ENCODE measurements around the gene SPOP.
A peak's percentile ranks its signal among the peaks of the same experiment; 100 is the strongest.

SPOP gene

DNA sequence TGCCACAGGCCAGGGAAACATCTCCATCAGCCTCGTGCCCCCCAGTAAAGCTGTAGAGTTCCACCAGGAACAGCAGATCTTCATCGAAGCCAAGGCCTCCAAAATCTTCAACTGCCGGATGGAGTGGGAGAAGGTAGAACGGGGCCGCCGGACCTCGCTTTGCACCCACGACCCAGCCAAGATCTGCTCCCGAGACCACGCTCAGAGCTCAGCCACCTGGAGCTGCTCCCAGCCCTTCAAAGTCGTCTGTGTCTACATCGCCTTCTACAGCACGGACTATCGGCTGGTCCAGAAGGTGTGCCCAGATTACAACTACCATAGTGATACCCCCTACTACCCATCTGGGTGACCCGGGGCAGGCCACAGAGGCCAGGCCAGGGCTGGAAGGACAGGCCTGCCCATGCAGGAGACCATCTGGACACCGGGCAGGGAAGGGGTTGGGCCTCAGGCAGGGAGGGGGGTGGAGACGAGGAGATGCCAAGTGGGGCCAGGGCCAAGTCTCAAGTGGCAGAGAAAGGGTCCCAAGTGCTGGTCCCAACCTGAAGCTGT is 98.9 kb downstream of the SPOP start:
- Histone ChIP-seq H3K4me3 (ENCODE audit: low read depth, low read length) (no peak overlapping the region), H3K9me3 (ENCODE audit: severe bottlenecking) (no peaks in the 10 kb centered on the region), H3K36me3 (no peaks in the 10 kb centered on the region; the same call in 1 of the 2 replicates), H3K27me3 (ENCODE audit: insufficient read depth, low read depth, severe bottlenecking) (peaks cover 5% of the 10 kb centered on the region), H3K27ac (no peak overlapping the region)
- DNase-seq = no peak
- TF ChIP-seq, protein P1, sequence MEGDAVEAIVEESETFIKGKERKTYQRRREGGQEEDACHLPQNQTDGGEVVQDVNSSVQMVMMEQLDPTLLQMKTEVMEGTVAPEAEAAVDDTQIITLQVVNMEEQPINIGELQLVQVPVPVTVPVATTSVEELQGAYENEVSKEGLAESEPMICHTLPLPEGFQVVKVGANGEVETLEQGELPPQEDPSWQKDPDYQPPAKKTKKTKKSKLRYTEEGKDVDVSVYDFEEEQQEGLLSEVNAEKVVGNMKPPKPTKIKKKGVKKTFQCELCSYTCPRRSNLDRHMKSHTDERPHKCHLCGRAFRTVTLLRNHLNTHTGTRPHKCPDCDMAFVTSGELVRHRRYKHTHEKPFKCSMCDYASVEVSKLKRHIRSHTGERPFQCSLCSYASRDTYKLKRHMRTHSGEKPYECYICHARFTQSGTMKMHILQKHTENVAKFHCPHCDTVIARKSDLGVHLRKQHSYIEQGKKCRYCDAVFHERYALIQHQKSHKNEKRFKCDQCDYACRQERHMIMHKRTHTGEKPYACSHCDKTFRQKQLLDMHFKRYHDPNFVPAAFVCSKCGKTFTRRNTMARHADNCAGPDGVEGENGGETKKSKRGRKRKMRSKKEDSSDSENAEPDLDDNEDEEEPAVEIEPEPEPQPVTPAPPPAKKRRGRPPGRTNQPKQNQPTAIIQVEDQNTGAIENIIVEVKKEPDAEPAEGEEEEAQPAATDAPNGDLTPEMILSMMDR (IDR thresholded peaks at IDR 0.05; ENCODE audit: low read depth, low read length) = no peak

DNA sequence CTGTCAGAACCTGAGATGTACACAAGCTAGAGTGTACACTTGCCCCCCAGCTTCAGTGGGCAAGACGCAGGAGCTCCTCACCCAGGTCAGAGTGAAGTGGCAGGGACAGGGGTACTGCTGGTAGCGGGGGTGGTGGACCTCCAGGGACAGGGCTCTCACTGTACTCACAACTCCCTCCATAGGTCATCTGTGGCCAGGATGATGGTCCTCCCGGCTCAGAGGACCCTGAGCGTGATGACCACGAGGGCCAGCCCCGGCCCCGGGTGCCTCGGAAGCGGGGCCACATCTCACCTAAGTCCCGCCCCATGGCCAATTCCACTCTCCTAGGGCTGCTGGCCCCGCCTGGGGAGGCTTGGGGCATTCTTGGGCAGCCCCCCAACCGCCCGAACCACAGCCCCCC is 99.5 kb downstream of the SPOP start:
- peaks cover 5% of the 10 kb centered on the region for H3K27me3 ChIP-seq (ENCODE audit: insufficient read depth, low read depth, severe bottlenecking)
- DNase-seq = no peak
- no peak overlapping the region for H3K27ac ChIP-seq
- no peaks in the 10 kb centered on the region; the same call in 1 of the 2 replicates for H3K36me3 ChIP-seq
- no peak overlapping the region for H3K4me3 ChIP-seq (ENCODE audit: low read depth, low read length)
- H3K9me3 ChIP-seq (ENCODE audit: severe bottlenecking) = no peaks in the 10 kb centered on the region
- TF ChIP-seq, protein P1 (IDR thresholded peaks at IDR 0.05; ENCODE audit: low read depth, low read length) = no peak

DNA sequence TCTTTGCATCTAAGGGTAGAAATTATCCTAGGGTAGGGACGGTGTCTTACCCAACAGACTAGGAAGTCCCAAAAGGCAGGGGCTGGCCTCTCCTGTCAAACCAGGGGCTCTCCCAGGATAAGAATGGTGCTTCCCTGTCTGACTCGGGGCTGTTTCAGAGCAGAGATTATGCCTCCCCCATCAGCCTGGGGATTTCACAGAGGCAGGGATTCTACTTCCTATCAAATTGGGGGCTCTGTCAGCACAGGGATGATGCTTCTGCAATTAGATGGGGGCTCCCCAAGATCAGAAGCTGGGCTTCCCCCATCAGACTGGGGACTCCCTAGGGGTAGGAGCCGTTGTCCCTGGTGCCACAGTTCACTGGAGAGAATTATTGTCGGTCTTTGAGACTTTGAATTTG is 99.9 kb downstream of the SPOP start:
- no peak for DNase-seq
- H3K4me3 ChIP-seq (ENCODE audit: low read depth, low read length) = no peak overlapping the region
- no peaks in the 10 kb centered on the region for H3K9me3 ChIP-seq (ENCODE audit: severe bottlenecking)
- H3K27me3 ChIP-seq (ENCODE audit: insufficient read depth, low read depth, severe bottlenecking) = peaks cover 5% of the 10 kb centered on the region
- H3K27ac ChIP-seq = no peak overlapping the region
- TF ChIP-seq, protein P1 (IDR thresholded peaks at IDR 0.05; ENCODE audit: low read depth, low read length) = no peak
- H3K36me3 ChIP-seq = no peaks in the 10 kb centered on the region; the same call in 1 of the 2 replicates

DNA sequence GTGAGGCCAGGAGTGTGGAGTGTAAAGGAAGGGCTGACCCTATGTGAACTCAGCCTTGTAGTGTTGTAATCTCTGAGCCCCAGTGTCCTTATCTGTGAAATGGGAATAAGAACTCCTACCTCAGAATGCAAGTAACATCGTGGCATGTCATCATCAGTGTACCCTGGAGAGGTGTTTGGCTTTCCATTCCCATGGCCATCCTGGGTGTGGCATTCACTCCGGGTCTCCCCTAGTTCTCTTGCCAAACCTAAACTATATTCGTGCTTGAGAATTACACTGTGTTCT is 100.3 kb downstream of the SPOP start:
- TF ChIP-seq, protein P1 (IDR thresholded peaks at IDR 0.05; ENCODE audit: low read depth, low read length) = no peak
- H3K27ac ChIP-seq = no peak overlapping the region
- DNase-seq = no peak
- H3K9me3 ChIP-seq (ENCODE audit: severe bottlenecking) = no peaks in the 10 kb centered on the region
- H3K4me3 ChIP-seq (ENCODE audit: low read depth, low read length) = no peak overlapping the region
- peaks cover 5% of the 10 kb centered on the region for H3K27me3 ChIP-seq (ENCODE audit: insufficient read depth, low read depth, severe bottlenecking)
- no peaks in the 10 kb centered on the region; the same call in 1 of the 2 replicates for H3K36me3 ChIP-seq

GRCh38 chr17:49576917-49577649 is 100.8 kb downstream of the SPOP start:
- no peak for DNase-seq
- no peak overlapping the region for H3K27ac ChIP-seq
- peaks cover 5% of the 10 kb centered on the region for H3K27me3 ChIP-seq (ENCODE audit: insufficient read depth, low read depth, severe bottlenecking)
- peak overlapping the region; percentile 71 for H3K4me3 ChIP-seq (ENCODE audit: low read depth, low read length)
- TF ChIP-seq, protein P1 (IDR thresholded peaks at IDR 0.05; ENCODE audit: low read depth, low read length) = no peak
- H3K36me3 ChIP-seq = no peaks in the 10 kb centered on the region; the same call in 1 of the 2 replicates
- H3K9me3 ChIP-seq (ENCODE audit: severe bottlenecking) = no peaks in the 10 kb centered on the region
